Upper lobe of right lung (tissue), 1 donor: ENCODE measurements around the gene MEP1B. TPM values are rescaled to one million over a fixed set of nuclear protein-coding genes. Genes with fewer than 3 reads are reported as not detected.
"Not testable (repeated sequence)": the region's sequence is repeated elsewhere in the genome, so short reads cannot be mapped to it uniquely, and the experiment has no call there.

Experiments used
- ATAC-seq: fragments of 200-7000 bp; cut with Tn5 transposase; one replicate; pipeline ENCODE4 v1.9.1; 2020; ENCODE audit warnings: mild to moderate bottlenecking, moderate library complexity
- DNase-seq: peaks from one replicate; pipeline ENCODE4 v3.0.0-alpha.2; 2020
- H3K27ac ChIP-seq: fragments of 200-600 bp; one replicate; pipeline ENCODE4 v1.8.0; 2022
- H3K27me3 ChIP-seq: fragments of 200-600 bp; one replicate; pipeline ENCODE4 v1.8.0; 2022; ENCODE audit warnings: mild to moderate bottlenecking
- H3K36me3 ChIP-seq: fragments of 200-600 bp; one replicate; pipeline ENCODE4 v1.8.0; 2022
- H3K4me1 ChIP-seq: fragments of 200-600 bp; one replicate; pipeline ENCODE4 v1.8.0; 2022
- H3K4me3 ChIP-seq: fragments of 200-600 bp; one replicate; pipeline ENCODE4 v1.8.0; 2022; ENCODE audit warnings: mild to moderate bottlenecking
- H3K9me3 ChIP-seq: fragments of 200-600 bp; one replicate; pipeline ENCODE4 v1.8.0; 2022
- intact Hi-C: fragments of 100-400 bp; cut with DNase I; formaldehyde crosslinking; loops from one replicate; pipeline ENCODE4 v1.11.0; 2022
- total RNA-seq: library from RNA; stranded (reverse); fragmentation: NEBNext Ultra II Directional; extraction: Animal tissue kit (Norgen Biotek cat#: 25700); gene quantifications from one replicate; pipeline ENCODE4 v1.2.1, GENCODE V29; 2021
- TF ChIP-seq, protein P1 (sequence below): fragments of 200-600 bp; IDR thresholded peaks from one replicate; pipeline ENCODE4 v1.8.0; 2022; ENCODE audit warnings: antibody characterized with exemption
- donor health status: DM: no; HTN: yes; CAD: no; lungs with severe emphysema.

The MEP1B gene
- total RNA-seq, 1 donor from 2014 or later = not detected

GRCh38 chr18:32175265-32175664 is 14.6 kb upstream of the MEP1B start:
- no peaks in the 10 kb centered on the region for H3K4me1 ChIP-seq
- DNase-seq (no peak), ATAC-seq (no peak)
- intact Hi-C loops = no loop called here
- H3K27me3 ChIP-seq = no peaks in the 10 kb centered on the region
- no peaks in the 10 kb centered on the region for H3K36me3 ChIP-seq
- TF ChIP-seq, protein P1, sequence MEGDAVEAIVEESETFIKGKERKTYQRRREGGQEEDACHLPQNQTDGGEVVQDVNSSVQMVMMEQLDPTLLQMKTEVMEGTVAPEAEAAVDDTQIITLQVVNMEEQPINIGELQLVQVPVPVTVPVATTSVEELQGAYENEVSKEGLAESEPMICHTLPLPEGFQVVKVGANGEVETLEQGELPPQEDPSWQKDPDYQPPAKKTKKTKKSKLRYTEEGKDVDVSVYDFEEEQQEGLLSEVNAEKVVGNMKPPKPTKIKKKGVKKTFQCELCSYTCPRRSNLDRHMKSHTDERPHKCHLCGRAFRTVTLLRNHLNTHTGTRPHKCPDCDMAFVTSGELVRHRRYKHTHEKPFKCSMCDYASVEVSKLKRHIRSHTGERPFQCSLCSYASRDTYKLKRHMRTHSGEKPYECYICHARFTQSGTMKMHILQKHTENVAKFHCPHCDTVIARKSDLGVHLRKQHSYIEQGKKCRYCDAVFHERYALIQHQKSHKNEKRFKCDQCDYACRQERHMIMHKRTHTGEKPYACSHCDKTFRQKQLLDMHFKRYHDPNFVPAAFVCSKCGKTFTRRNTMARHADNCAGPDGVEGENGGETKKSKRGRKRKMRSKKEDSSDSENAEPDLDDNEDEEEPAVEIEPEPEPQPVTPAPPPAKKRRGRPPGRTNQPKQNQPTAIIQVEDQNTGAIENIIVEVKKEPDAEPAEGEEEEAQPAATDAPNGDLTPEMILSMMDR = no peak
- H3K27ac ChIP-seq = no peak overlapping the region
- no peaks in the 10 kb centered on the region for H3K9me3 ChIP-seq
- H3K4me3 ChIP-seq = no peak overlapping the region

- not testable (repeated sequence) for H3K4me3 ChIP-seq, H3K4me1 ChIP-seq
Measured at GRCh38 chr18:32176745-32177144, 13.1 kb upstream of the MEP1B start.

DNA sequence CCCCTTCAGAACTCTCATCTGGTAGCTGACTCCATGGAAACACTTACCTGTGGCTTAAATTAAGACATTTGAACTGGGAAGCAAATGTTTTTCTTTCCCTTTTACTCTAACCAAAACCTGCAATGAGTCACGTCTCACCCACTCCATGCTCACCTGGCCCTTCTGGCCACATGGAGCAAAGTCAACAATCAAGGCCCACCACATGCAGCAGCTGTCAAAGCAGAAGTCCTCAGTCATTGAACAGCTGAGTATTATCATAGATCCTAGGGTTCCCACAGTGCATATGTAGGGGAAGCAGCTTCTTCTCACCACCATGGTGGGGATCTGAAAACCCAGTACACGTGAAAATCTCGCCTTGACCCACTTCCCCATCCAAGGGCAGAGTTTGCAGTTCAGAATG is 12.3 kb upstream of the MEP1B start:
- intact Hi-C loops = no loop called here
- DNase-seq (no peak), ATAC-seq (no peak)
- TF ChIP-seq, protein P1 = no peak
- no peaks in the 10 kb centered on the region for H3K9me3 ChIP-seq
- no peak overlapping the region for H3K4me3 ChIP-seq
- H3K27me3 ChIP-seq = no peaks in the 10 kb centered on the region
- H3K27ac ChIP-seq = no peak overlapping the region
- H3K4me1 ChIP-seq = no peaks in the 10 kb centered on the region
- H3K36me3 ChIP-seq = no peaks in the 10 kb centered on the region

More at GRCh38 chr18:32176745-32177144, 13.1 kb upstream of the MEP1B start:
- ATAC-seq, H3K27me3 ChIP-seq, H3K36me3 ChIP-seq, H3K27ac ChIP-seq, DNase-seq, intact Hi-C loops, H3K9me3 ChIP-seq: not testable (repeated sequence)

DNA sequence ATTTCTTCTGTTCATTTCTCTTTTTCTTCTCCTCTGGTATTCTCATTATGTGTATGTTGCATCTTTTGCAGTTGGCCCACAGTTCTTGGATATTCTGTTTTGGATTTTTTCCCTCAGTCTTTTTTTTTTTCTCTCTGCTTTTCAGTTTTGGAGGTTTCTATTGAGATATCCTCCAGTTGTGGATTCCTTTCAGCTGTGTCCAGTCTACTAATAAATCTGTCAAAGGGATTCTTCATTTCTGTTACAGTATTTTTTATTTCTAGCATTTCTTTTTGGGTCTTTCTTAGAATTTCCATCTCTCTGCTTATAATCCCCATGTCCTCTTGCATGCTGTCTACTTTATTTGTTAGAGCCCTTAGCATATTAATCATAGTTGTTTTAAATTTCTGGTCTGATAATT is 6.3 kb upstream of the MEP1B start:
- H3K27me3 ChIP-seq = no peaks in the 10 kb centered on the region
- H3K4me3 ChIP-seq = no peak overlapping the region
- no peaks in the 10 kb centered on the region for H3K4me1 ChIP-seq
- no peak overlapping the region for H3K27ac ChIP-seq
- no peaks in the 10 kb centered on the region for H3K36me3 ChIP-seq
- H3K9me3 ChIP-seq = no peaks in the 10 kb centered on the region
- ATAC-seq = no peak
- no peak for DNase-seq
- intact Hi-C loops = no loop called here
- TF ChIP-seq, protein P1 = no peak

GRCh38 chr18:32190209-32190608 is 370 bp downstream of the MEP1B start:
- Histone ChIP-seq H3K4me1 (no peaks in the 10 kb centered on the region), H3K36me3 (no peaks in the 10 kb centered on the region), H3K4me3 (no peak overlapping the region), H3K27ac (no peak overlapping the region), H3K27me3 (no peaks in the 10 kb centered on the region), H3K9me3 (no peaks in the 10 kb centered on the region)
- TF ChIP-seq, protein P1 = no peak
- intact Hi-C loops = no loop called here
- DNase-seq (no peak), ATAC-seq (no peak)

DNA sequence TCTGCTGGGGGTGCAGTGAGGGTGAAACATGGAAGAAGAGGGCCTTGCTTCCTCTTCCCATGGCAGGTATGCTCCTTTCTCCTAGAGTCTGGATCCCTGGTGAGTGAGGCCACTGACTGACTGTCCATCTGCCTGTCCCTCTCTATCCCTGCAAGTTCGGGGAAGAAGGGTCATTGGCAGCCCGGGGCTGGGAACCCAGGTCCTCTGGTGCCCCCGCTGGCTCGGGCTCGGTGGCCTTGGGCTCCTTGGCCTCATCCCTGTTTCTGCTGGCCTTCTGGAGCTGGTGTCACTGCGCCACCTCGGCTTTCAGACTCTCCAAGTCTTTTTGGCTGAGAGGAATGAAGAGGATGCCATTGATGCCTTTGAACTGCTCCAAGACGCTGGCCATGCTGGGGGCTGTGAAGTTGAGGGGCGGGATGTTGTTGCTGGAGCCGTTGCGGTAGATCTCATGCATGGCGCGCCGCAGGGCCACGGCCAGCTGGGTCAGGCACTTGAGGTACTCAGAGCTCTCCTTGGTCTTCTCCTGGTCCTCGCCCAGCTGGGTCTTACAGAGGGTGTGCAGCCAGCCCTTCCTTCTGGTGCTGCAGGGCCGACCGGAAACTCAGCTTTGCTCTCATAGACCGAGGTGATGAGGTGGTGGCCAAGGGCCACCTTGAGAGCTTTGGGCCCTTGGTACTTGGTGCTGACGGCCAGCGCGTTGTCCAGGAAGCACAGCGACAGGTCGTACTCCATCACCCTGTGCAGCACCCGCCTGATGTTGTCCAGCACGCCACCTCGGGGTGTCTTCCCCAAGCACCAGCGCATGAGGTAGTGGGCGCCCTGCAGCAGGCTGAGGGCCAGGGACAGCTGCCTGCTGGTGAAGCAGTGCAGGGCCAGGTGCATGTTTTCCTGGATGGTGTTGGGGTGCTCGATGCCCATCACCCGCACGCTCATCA is 6.3 kb downstream of the MEP1B start:
- intact Hi-C loops = no loop called here
- Histone ChIP-seq H3K9me3 (no peaks in the 10 kb centered on the region), H3K36me3 (no peaks in the 10 kb centered on the region), H3K27ac (no peak overlapping the region), H3K27me3 (no peaks in the 10 kb centered on the region), H3K4me1 (no peaks in the 10 kb centered on the region), H3K4me3 (no peak overlapping the region)
- TF ChIP-seq, protein P1 = no peak
- DNase-seq = no peak
- peak; percentile 28 for ATAC-seq
